KMS-11 (cell line): ENCODE measurements around the gene SMG6.
"Not testable (repeated sequence)": the region's sequence is repeated elsewhere in the genome, so short reads cannot be mapped to it uniquely, and the experiment has no call there.

Source experiments
- H2AFZ ChIP-seq: fragments of 200-600 bp; sonication (generic); 2 replicates; pipeline ENCODE4 v1.6.1; 2016; ENCODE audit warnings: antibody characterized with exemption, mixed run types, low read depth
- H3K27ac ChIP-seq: fragments of 200-600 bp; sonication (generic); 2 replicates; pipeline ENCODE4 v1.6.1; 2016; ENCODE audit warnings: mild to moderate bottlenecking, mixed run types
- H3K27me3 ChIP-seq: fragments of 200-600 bp; sonication (generic); 2 replicates; pipeline ENCODE4 v1.6.1; 2017; ENCODE audit warnings: mild to moderate bottlenecking, low read depth, mixed run types, moderate library complexity; ENCODE audit not compliant: insufficient read depth
- H3K36me3 ChIP-seq: fragments of 200-600 bp; sonication (generic); 2 replicates; pipeline ENCODE4 v1.6.1; 2017; ENCODE audit warnings: mild to moderate bottlenecking, mixed run types; ENCODE audit not compliant: insufficient read depth
- H3K4me1 ChIP-seq: fragments of 200-600 bp; sonication (generic); 2 replicates; pipeline ENCODE4 v1.6.1; 2016; ENCODE audit warnings: mild to moderate bottlenecking, low read depth, mixed run types; ENCODE audit not compliant: poor library complexity, severe bottlenecking
- H3K4me2 ChIP-seq: fragments of 200-600 bp; sonication (generic); 2 replicates; pipeline ENCODE4 v1.7.0; 2016; ENCODE audit warnings: mild to moderate bottlenecking, mixed run types
- H3K4me3 ChIP-seq: fragments of 200-600 bp; sonication (generic); IDR thresholded peaks from 2 replicates; pipeline ENCODE4 v1.6.1; 2017; ENCODE audit warnings: low read depth, low read length, mixed read lengths; ENCODE audit not compliant: insufficient read depth
- H3K79me2 ChIP-seq: fragments of 200-600 bp; sonication (generic); 2 replicates; pipeline ENCODE4 v1.6.1; 2016; ENCODE audit warnings: low read depth, mixed run types; ENCODE audit not compliant: insufficient read depth
- H3K9ac ChIP-seq: fragments of 200-600 bp; sonication (generic); 2 replicates; pipeline ENCODE4 v1.6.1; 2016; ENCODE audit warnings: mild to moderate bottlenecking, mixed run types
- H4K20me1 ChIP-seq: fragments of 200-600 bp; sonication (generic); 2 replicates; pipeline ENCODE4 v1.6.1; 2016; ENCODE audit warnings: mild to moderate bottlenecking, mixed run types; ENCODE audit not compliant: insufficient read depth
- TF ChIP-seq, protein P1 (sequence below): fragments of 200-600 bp; sonication (generic); conservative IDR thresholded peaks from 2 replicates; pipeline ENCODE4 v1.6.1; 2017; ENCODE audit warnings: low read depth, mild to moderate bottlenecking, antibody characterized with exemption, low read length, moderate library complexity, mixed read lengths

SMG6 gene

DNA sequence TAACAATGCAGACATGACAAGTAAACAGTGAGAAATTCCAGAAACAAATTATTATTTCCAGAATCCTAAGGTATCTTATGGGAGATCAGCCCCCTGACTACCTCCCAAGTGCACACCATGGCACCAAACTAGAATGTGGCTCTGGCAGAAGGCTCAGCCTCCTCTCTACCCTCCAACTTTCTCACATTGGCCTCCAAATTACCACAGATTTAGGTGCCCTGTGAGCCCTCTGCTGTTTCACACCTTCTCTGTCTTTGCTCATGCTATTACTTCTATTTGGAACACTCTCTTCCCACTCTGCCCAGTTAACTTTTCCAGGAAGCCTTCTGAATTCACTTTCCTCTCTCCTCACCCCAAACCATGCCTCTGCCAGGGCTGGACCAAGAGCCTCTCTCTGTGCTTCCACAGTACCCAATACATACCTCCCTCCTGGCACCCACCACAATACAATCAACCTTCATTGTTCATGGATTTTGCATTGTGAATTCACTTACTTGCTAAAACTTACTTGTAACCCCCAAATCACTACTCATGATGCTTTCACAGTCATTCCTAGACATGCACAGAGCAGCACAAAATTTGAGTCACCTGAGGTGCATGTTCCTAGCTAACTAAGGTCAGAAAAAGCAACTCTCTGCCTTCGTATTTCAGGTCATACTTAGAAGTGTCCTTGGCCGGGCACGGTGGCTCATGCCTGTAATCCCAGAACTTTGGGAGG lies 31.4 kb downstream of the SMG6 start:
- no peak overlapping the region for H3K4me3 ChIP-seq
- TF ChIP-seq, protein P1, sequence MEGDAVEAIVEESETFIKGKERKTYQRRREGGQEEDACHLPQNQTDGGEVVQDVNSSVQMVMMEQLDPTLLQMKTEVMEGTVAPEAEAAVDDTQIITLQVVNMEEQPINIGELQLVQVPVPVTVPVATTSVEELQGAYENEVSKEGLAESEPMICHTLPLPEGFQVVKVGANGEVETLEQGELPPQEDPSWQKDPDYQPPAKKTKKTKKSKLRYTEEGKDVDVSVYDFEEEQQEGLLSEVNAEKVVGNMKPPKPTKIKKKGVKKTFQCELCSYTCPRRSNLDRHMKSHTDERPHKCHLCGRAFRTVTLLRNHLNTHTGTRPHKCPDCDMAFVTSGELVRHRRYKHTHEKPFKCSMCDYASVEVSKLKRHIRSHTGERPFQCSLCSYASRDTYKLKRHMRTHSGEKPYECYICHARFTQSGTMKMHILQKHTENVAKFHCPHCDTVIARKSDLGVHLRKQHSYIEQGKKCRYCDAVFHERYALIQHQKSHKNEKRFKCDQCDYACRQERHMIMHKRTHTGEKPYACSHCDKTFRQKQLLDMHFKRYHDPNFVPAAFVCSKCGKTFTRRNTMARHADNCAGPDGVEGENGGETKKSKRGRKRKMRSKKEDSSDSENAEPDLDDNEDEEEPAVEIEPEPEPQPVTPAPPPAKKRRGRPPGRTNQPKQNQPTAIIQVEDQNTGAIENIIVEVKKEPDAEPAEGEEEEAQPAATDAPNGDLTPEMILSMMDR, result no peak
- H3K36me3 ChIP-seq, result no peaks in the 10 kb centered on the region
- H2AFZ ChIP-seq, result no peak overlapping the region
- H3K79me2 ChIP-seq, result no peaks in the 10 kb centered on the region
- H3K4me1 ChIP-seq, result peaks cover 28% of the 10 kb centered on the region
- H3K27me3 ChIP-seq, result no peaks in the 10 kb centered on the region
- H3K27ac ChIP-seq, result no peak overlapping the region
- H3K4me2 ChIP-seq, result no peak overlapping the region
- no peaks in the 10 kb centered on the region for H4K20me1 ChIP-seq
- H3K9ac ChIP-seq, result no peak overlapping the region

DNA sequence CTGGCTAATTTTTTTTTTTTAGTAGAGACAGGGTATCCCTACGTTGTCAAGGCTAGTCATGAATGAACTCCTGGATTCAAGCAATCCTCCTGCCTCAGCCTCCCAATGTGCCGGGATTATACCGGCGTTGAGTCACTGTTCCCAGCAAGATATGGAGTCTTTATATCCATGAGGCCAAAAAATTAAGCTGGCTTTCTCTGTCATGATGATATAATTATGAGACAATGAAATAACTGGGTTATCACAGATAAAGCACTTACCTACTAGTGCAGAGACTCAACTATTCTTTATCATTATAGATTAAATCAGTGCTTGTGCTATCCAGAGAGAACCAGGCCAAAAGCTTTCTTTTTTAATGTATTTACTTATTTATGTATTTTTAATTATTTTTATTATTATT lies 36.2 kb downstream of the SMG6 start:
- peak overlapping the region; percentile 91 for H3K27ac ChIP-seq
- no peaks in the 10 kb centered on the region for H3K79me2 ChIP-seq
- peaks cover 63% of the 10 kb centered on the region for H3K4me1 ChIP-seq
- peak overlapping the region; percentile 78 for H3K4me2 ChIP-seq
- no peak overlapping the region for H3K4me3 ChIP-seq
- no peak overlapping the region for H2AFZ ChIP-seq
- H4K20me1 ChIP-seq, result no peaks in the 10 kb centered on the region
- H3K9ac ChIP-seq, result no peak overlapping the region
- H3K36me3 ChIP-seq, result no peaks in the 10 kb centered on the region
- no peaks in the 10 kb centered on the region for H3K27me3 ChIP-seq
- TF ChIP-seq, protein P1, result no peak

DNA sequence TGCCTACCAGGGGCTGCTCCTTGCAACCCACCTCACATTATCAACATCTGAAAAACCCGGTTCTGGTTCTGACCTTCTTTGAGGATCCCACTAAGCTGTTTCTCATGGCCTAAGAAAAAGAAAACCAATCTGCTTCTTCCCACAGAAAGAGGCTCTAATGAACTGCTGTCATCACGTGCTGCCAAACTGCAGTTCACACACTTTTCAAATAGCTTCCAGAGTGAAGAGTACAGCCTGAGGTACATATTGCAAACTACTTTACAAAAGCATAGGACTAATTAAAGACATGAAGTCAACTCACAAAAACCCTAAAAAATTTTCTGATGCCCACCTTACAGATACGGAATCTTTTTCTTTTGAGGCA lies 36.7 kb downstream of the SMG6 start:
- Histone ChIP-seq H3K4me3 (no peak overlapping the region), H3K9ac (peak overlapping the region; percentile 38; the same call in 1 of the 2 replicates), H3K27ac (peak overlapping the region; percentile 91), H3K4me2 (peak overlapping the region; percentile 78), H3K79me2 (no peaks in the 10 kb centered on the region), H3K4me1 (peaks cover 68% of the 10 kb centered on the region), H3K27me3 (no peaks in the 10 kb centered on the region), H3K36me3 (no peaks in the 10 kb centered on the region), H2AFZ (no peak overlapping the region), H4K20me1 (no peaks in the 10 kb centered on the region)
- TF ChIP-seq, protein P1, result no peak

DNA sequence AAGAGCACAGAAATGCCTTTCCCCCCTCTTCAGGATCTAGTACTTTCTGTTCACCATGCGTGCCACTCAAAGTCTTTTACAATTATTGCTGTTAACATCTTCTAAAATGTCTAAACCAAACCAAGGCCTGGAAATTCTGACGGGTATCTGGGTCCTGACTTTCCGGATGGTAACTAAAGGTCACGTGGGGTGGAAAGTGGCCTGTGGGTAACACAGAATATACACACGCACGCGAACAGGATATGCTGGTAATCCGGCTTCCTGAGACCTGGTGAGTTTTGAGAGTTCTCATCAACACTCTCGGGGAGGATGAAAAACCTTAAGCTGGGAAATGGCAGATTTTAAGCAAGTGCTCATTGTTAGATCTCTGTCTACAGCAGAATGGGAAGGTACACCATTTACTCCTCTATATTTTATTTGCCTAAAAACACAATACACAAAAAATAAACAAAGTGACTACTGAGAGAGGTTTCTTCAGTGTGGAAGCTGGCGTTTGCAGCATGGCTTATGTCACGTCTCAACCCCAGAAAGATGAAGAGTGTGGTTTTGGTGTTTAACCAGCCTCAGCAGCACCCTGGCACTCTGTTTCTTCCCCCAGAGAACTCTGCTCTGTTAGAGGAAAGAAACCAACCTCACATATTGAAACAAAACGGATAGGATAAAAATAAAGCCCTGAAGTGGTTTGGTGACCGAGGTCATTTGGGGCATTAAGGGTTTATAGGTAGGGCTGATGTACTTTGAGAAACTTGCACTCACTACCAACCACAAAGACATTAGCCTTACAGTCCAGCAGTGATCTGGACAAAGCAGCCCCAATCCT lies 37.3 kb downstream of the SMG6 start:
- Histone ChIP-seq H3K4me1 (peaks cover 74% of the 10 kb centered on the region), H3K4me3 (no peak overlapping the region), H3K27me3 (no peaks in the 10 kb centered on the region), H3K4me2 (peak overlapping the region; percentile 78), H3K36me3 (no peaks in the 10 kb centered on the region), H3K27ac (peak overlapping the region; percentile 91), H3K79me2 (no peaks in the 10 kb centered on the region), H2AFZ (no peak overlapping the region), H4K20me1 (no peaks in the 10 kb centered on the region), H3K9ac (peak overlapping the region; percentile 38)
- TF ChIP-seq, protein P1, result no peak

DNA sequence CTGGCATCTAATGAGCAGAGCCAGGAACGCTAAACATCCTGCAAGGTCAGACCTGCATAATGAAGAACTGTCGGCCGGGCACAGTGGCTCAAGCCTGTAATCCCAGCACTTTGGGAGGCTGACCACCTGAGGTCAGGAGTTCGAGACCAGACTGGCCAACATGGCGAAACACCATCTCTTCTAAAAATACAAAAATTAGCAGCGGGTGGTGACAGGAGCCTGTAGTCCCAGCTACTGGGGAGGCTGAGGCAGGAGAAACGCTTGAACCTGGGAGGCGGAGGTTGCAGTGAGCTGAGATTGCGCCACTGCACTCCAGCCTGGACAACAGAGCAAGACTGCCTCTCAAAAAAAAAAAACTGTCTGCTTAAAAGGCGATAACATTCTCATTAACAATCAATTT lies 38.4 kb downstream of the SMG6 start:
- not testable (repeated sequence) for H3K79me2 ChIP-seq, H3K4me3 ChIP-seq, H3K36me3 ChIP-seq, H3K27me3 ChIP-seq, H2AFZ ChIP-seq, H4K20me1 ChIP-seq
- peak overlapping the region; percentile 78 for H3K4me2 ChIP-seq
- H3K4me1 ChIP-seq, result peaks cover 85% of the 10 kb centered on the region
- peak overlapping the region; percentile 91 for H3K27ac ChIP-seq
- H3K9ac ChIP-seq, result peak overlapping the region; percentile 38
